GM12891 (cell line): ENCODE measurements around the gene SPACA7.

ENCODE experiments used
- PAX5 ChIP-seq: IDR thresholded peaks from 2 replicates; pipeline ENCODE4 v1.6.1; 2011; ENCODE audit warnings: low read length, moderate library complexity, mild to moderate bottlenecking; ENCODE audit not compliant: insufficient read depth, severe bottlenecking
- POLR2A ChIP-seq: IDR thresholded peaks from 2 replicates; pipeline ENCODE4 v1.6.1; 2011; ENCODE audit warnings: low read depth, low read length, control low read depth
- POLR2AphosphoS5 ChIP-seq: IDR thresholded peaks from 2 replicates; pipeline ENCODE4 v1.6.1; 2011; ENCODE audit warnings: low read depth, low read length, control low read depth
- POU2F2 ChIP-seq: IDR thresholded peaks from 2 replicates; pipeline ENCODE4 v1.6.1; 2011; ENCODE audit warnings: low read depth, mild to moderate bottlenecking, control low read depth, low read length, moderate library complexity
- SPI1 ChIP-seq: IDR thresholded peaks from 2 replicates; pipeline ENCODE4 v1.6.1; 2011; ENCODE audit warnings: low read depth, low read length, control low read depth
- TAF1 ChIP-seq: IDR thresholded peaks from 2 replicates; pipeline ENCODE4 v1.6.1; 2011; ENCODE audit warnings: low read depth, low read length, control low read depth

- TF ChIP-seq POLR2A = no peak
- TF ChIP-seq SPI1 = no peak
- no peak for TF ChIP-seq POLR2AphosphoS5
- no peak for TF ChIP-seq TAF1
- TF ChIP-seq POU2F2 = no peak
- TF ChIP-seq PAX5 = no peak
Measured at GRCh38 chr13:112457485-112457884, 81.3 kb downstream of the SPACA7 start.
